ENCODE data around the gene FAM228B. TPM values are rescaled to one million over a fixed set of nuclear protein-coding genes. Genes with fewer than 3 reads are reported as not detected.

Gene FAM228B
- total RNA-seq, 4 donors from 2014 or later = 4.1 to 14.6 (median 7.5) TPM

GRCh38 chr2:24209389-24210105, 86.3 kb downstream of the FAM228B start:
- no peak for TF ChIP-seq EP300 (IDR thresholded peaks at IDR 0.05)
- TF ChIP-seq POLR2A (IDR thresholded peaks at IDR 0.05) = no peak
- TF ChIP-seq CTCF (IDR thresholded peaks at IDR 0.05) = no peak
- TF ChIP-seq POLR2AphosphoS5 (IDR thresholded peaks at IDR 0.05) = no peak
- no peaks in the 10 kb centered on the region for H3K4me1 ChIP-seq
- no peak overlapping the region for H3K4me3 ChIP-seq
- peaks cover 82% of the 10 kb centered on the region for H3K36me3 ChIP-seq
- no peaks in the 10 kb centered on the region for H3K9me3 ChIP-seq
- WGBS = 89% methylated on average over 17 of the region's 17 CpGs
- DNase-seq (ENCODE audit: low spot score in 2 of 2) = no peak
- H3K27ac ChIP-seq = no peak overlapping the region
- no peaks in the 10 kb centered on the region for H3K27me3 ChIP-seq

- 88% methylated on average over 2 of the region's 2 CpGs for WGBS
- Histone ChIP-seq H3K27me3 (no peaks in the 10 kb centered on the region), H3K9me3 (no peaks in the 10 kb centered on the region), H3K4me3 (no peak overlapping the region), H3K27ac (no peak overlapping the region), H3K36me3 (peaks cover 77% of the 10 kb centered on the region), H3K4me1 (no peaks in the 10 kb centered on the region)
- no peak for TF ChIP-seq POLR2AphosphoS5 (IDR thresholded peaks at IDR 0.05)
- TF ChIP-seq EP300 (IDR thresholded peaks at IDR 0.05) = no peak
- no peak for TF ChIP-seq POLR2A (IDR thresholded peaks at IDR 0.05)
- TF ChIP-seq CTCF (IDR thresholded peaks at IDR 0.05) = no peak
- DNase-seq (ENCODE audit: low spot score in 2 of 2) = no peak
Observed at GRCh38 chr2:24210106-24210455, 86.8 kb downstream of the FAM228B start.

- WGBS = 96% methylated on average over 21 of the region's 21 CpGs
- Histone ChIP-seq H3K4me3 (no peak overlapping the region), H3K36me3 (peaks cover 71% of the 10 kb centered on the region), H3K9me3 (no peaks in the 10 kb centered on the region), H3K27me3 (no peaks in the 10 kb centered on the region), H3K4me1 (no peaks in the 10 kb centered on the region), H3K27ac (no peak overlapping the region)
- TF ChIP-seq CTCF (IDR thresholded peaks at IDR 0.05) = no peak
- no peak for TF ChIP-seq EP300 (IDR thresholded peaks at IDR 0.05)
- no peak for TF ChIP-seq POLR2A (IDR thresholded peaks at IDR 0.05)
- TF ChIP-seq POLR2AphosphoS5 (IDR thresholded peaks at IDR 0.05) = no peak
- no peak for DNase-seq (ENCODE audit: low spot score in 2 of 2)
Observed at GRCh38 chr2:24210723-24211122, 87.5 kb downstream of the FAM228B start.

- Histone ChIP-seq H3K36me3 (peaks cover 74% of the 10 kb centered on the region), H3K4me1 (no peaks in the 10 kb centered on the region), H3K4me3 (no peak overlapping the region), H3K27ac (no peak overlapping the region), H3K9me3 (no peaks in the 10 kb centered on the region), H3K27me3 (no peaks in the 10 kb centered on the region)
- WGBS = 83% methylated on average over 7 of the region's 7 CpGs
- no peak for DNase-seq (ENCODE audit: low spot score in 2 of 2)
- no peak for TF ChIP-seq EP300 (IDR thresholded peaks at IDR 0.05)
- no peak for TF ChIP-seq POLR2AphosphoS5 (IDR thresholded peaks at IDR 0.05)
- no peak for TF ChIP-seq POLR2A (IDR thresholded peaks at IDR 0.05)
- TF ChIP-seq CTCF (IDR thresholded peaks at IDR 0.05) = no peak
Observed at GRCh38 chr2:24211408-24211807, 88.1 kb downstream of the FAM228B start.

- WGBS = 91% methylated on average over 3 of the region's 3 CpGs
Observed at GRCh38 chr2:24214880-24215279, 91.6 kb downstream of the FAM228B start.

More at GRCh38 chr2:24214880-24215279, 91.6 kb downstream of the FAM228B start:
- H3K36me3 ChIP-seq = peaks cover 72% of the 10 kb centered on the region
- no peaks in the 10 kb centered on the region for H3K27me3 ChIP-seq
- no peak for TF ChIP-seq POLR2A (IDR thresholded peaks at IDR 0.05)
- no peak for TF ChIP-seq POLR2AphosphoS5 (IDR thresholded peaks at IDR 0.05)
- no peak for TF ChIP-seq EP300 (IDR thresholded peaks at IDR 0.05)
- TF ChIP-seq CTCF (IDR thresholded peaks at IDR 0.05) = no peak
- DNase-seq (ENCODE audit: low spot score in 2 of 2) = no peak
- no peaks in the 10 kb centered on the region for H3K4me1 ChIP-seq
- H3K4me3 ChIP-seq = no peak overlapping the region
- H3K9me3 ChIP-seq = no peaks in the 10 kb centered on the region
- no peak overlapping the region for H3K27ac ChIP-seq

Other genes with a start within 250 kb of the FAM228B start
- 10 to 100 TPM; 28.8 to 81.9 (median 31.8) TPM for gene ATAD2B, start 196.3 kb upstream of the FAM228B start, total RNA-seq
- 10 to 100 TPM in 3 of 4 donors, 1 to 10 TPM in 1; 10.0 to 15.1 (median 12.1) TPM for gene UBXN2A, start 183.0 kb upstream of the FAM228B start, total RNA-seq
- gene MFSD2B, start 113.4 kb upstream of the FAM228B start, total RNA-seq = 1 to 10 TPM in 1 of 4 donors, not detected in 3; 1.6 TPM
- gene WDCP, start 76.1 kb upstream of the FAM228B start, total RNA-seq = 1 to 10 TPM; 2.5 to 8.5 (median 4.1) TPM
- gene FKBP1B, start 73.7 kb upstream of the FAM228B start, total RNA-seq = 1 to 10 TPM; 4.3 to 8.0 (median 6.6) TPM
- 100 to 1,000 TPM in 1 of 4 donors, 10 to 100 TPM in 3; 72.1 to 101 (median 85.6) TPM for gene SF3B6, start 47.1 kb upstream of the FAM228B start, total RNA-seq
- gene TP53I3, start 38.6 kb upstream of the FAM228B start, total RNA-seq = 10 to 100 TPM in 3 of 4 donors, 1 to 10 TPM in 1; 6.7 to 15.5 (median 12.3) TPM
- gene PFN4, start 135 bp upstream of the FAM228B start, total RNA-seq = 1 to 10 TPM in 1 of 4 donors, not detected in 3; 1.0 TPM
- under 1 TPM in 2 of 4 donors, not detected in 2; 0.72 to 0.89 TPM for gene FAM228A, start 51.6 kb downstream of the FAM228B start, total RNA-seq
- gene ITSN2, start 237.1 kb downstream of the FAM228B start, total RNA-seq = 10 to 100 TPM; 65.8 to 92.6 (median 69.7) TPM